A549 (cell line): ENCODE measurements around the gene INSM2. TPM values are rescaled to one million over a fixed set of nuclear protein-coding genes. Genes with fewer than 3 reads are reported as not detected.
A peak's percentile ranks its signal among the peaks of the same experiment; 100 is the strongest.

ENCODE experiments used
- ATAC-seq, 2 experiments: fragments of 200-7000 bp in 1 of 2; fragments of >200 bp in 1 of 2; cut with Nextera tagmentation in 1 of 2; cut with Tn5 transposase in 1 of 2; 3 replicates each; pipeline versions ENCODE4 v1.8.0 to v1.9.1; 2018 to 2020; ENCODE audit warnings: mild to moderate bottlenecking in 1 of 2, moderate library complexity in 1 of 2
- CTCF ChIA-PET: fragments of 300-600 bp; sonication (Branson Sonifier 250); formaldehyde crosslinking; extraction: SDS; loops from one replicate; lab custom pipeline; 2021; ENCODE audit warnings: antibody characterized with exemption, inconsistent platforms; lab: Yijun Ruan, JAX
- POLR2A ChIA-PET: fragments of 350-600 bp; formaldehyde crosslinking; extraction: SDS; loops from one replicate; lab custom pipeline; 2021; ENCODE audit warnings: antibody characterized with exemption, inconsistent platforms; lab: Yijun Ruan, JAX
- DNase-seq, 2 experiments: peaks; one replicate each; pipeline versions ENCODE4 v3.0.0 to v3.0.0-alpha.2; 2011 to 2016; ENCODE audit warnings: low read depth in 1 of 2, low spot score in 1 of 2
- FAIRE-seq: peaks from 2 replicates; lab custom pipeline; 2011; peaks lifted over from hg19 to GRCh38; lab: Jason Lieb, UNC
- H3K27ac ChIP-seq, 2 experiments: fragments of >200 bp; sonication (Bioruptor Twin); formaldehyde crosslinking; 3 replicates each; pipeline ENCODE4 v1.5.1; 2016 to 2017
- H3K4me1 ChIP-seq: fragments of >200 bp; sonication (Bioruptor Twin); formaldehyde crosslinking; 3 replicates; pipeline ENCODE4 v1.6.1; 2016
- H3K4me2 ChIP-seq: fragments of >200 bp; sonication (Bioruptor Twin); formaldehyde crosslinking; 3 replicates; pipeline ENCODE4 v1.6.1; 2016
- H3K4me3 ChIP-seq: fragments of >200 bp; sonication (Bioruptor Twin); formaldehyde crosslinking; 3 replicates; pipeline ENCODE4 v1.5.1; 2016
- H3K9me3 ChIP-seq: fragments of >200 bp; sonication (Bioruptor Twin); formaldehyde crosslinking; 3 replicates; pipeline ENCODE4 v1.6.1; 2016
- BCL3 ChIP-seq: fragments of >200 bp; sonication (Bioruptor Twin); formaldehyde crosslinking; IDR thresholded peaks from 3 replicates; pipeline ENCODE4 v1.6.1; 2016
- CHD4 ChIP-seq: fragments of 200-600 bp; sonication (generic); IDR thresholded peaks from 2 replicates; pipeline ENCODE4 v1.6.1; 2016; ENCODE audit warnings: antibody characterized with exemption, mild to moderate bottlenecking, borderline replicate concordance
- E2F6 ChIP-seq: IDR thresholded peaks from 2 replicates; pipeline ENCODE4 v1.6.1; 2012; ENCODE audit warnings: low read depth, borderline replicate concordance
- EHF ChIP-seq: fragments of 250-450 bp; sonication (Bioruptor Pico); IDR thresholded peaks from 2 replicates; pipeline ENCODE4 v1.5.0; 2020; ENCODE audit warnings: mild to moderate bottlenecking
- ESRRA ChIP-seq: fragments of 150-350 bp; IDR thresholded peaks from 2 replicates; pipeline ENCODE4 v1.6.1; 2014; ENCODE audit warnings: mild to moderate bottlenecking, low read length, borderline replicate concordance
- FOSB ChIP-seq: fragments of 250-450 bp; sonication (Bioruptor Pico); IDR thresholded peaks from 2 replicates; pipeline ENCODE4 v1.5.0; 2020; ENCODE audit warnings: mild to moderate bottlenecking, moderate library complexity
- HMGXB4 ChIP-seq: fragments of 250-450 bp; sonication (Bioruptor Pico); IDR thresholded peaks from 2 replicates; pipeline ENCODE4 v1.5.0; 2021; ENCODE audit warnings: mild to moderate bottlenecking, moderate library complexity, borderline replicate concordance
- KDM5A ChIP-seq: fragments of 200-600 bp; sonication (generic); IDR thresholded peaks from 2 replicates; pipeline ENCODE4 v1.6.1; 2016; ENCODE audit warnings: antibody characterized with exemption, mild to moderate bottlenecking
- MAX ChIP-seq: IDR thresholded peaks from 2 replicates; pipeline ENCODE4 v1.6.1; 2012
- PHF8 ChIP-seq: fragments of 200-600 bp; sonication (generic); IDR thresholded peaks from 2 replicates; pipeline ENCODE4 v1.6.1; 2016; ENCODE audit warnings: low read depth, mild to moderate bottlenecking, antibody characterized with exemption, moderate library complexity, borderline replicate concordance
- RAD21 ChIP-seq, 2 experiments: fragments of >200 bp in 1 of 2; sonication (Bioruptor Twin) in 1 of 2; formaldehyde crosslinking in 1 of 2; IDR thresholded peaks in 1 of 2; conservative IDR thresholded peaks in 1 of 2; 2 replicates in 1 of 2; 3 replicates in 1 of 2; pipeline ENCODE4 v1.6.1; 2012 to 2018; ENCODE audit warnings: inconsistent platforms in 1 of 2
- RARB ChIP-seq: fragments of 250-450 bp; sonication (Bioruptor Pico); IDR thresholded peaks from 2 replicates; pipeline ENCODE4 v1.8.0; 2021; ENCODE audit warnings: mild to moderate bottlenecking, moderate library complexity
- RCOR1 ChIP-seq: fragments of 150-350 bp; IDR thresholded peaks from 2 replicates; pipeline ENCODE4 v1.6.1; 2014; ENCODE audit warnings: antibody characterized with exemption, low read length, low read depth
- SMC3 ChIP-seq: fragments of >200 bp; sonication (Bioruptor Twin); formaldehyde crosslinking; IDR thresholded peaks from 3 replicates; pipeline ENCODE4 v1.6.1; 2018; ENCODE audit warnings: inconsistent platforms
- TP53 ChIP-seq: fragments of 250-450 bp; sonication (Bioruptor Pico); IDR thresholded peaks from 2 replicates; pipeline ENCODE4 v1.5.0; 2021; ENCODE audit warnings: mild to moderate bottlenecking, moderate library complexity
- ZC3H11A ChIP-seq: fragments of 450-650 bp; IDR thresholded peaks from 2 replicates; pipeline ENCODE4 v1.6.1; 2014; ENCODE audit warnings: antibody characterized with exemption, mild to moderate bottlenecking
- WGBS: methylation state at CpG from one replicate; pipeline ENCODE4 v1.1.6; 2017; ENCODE audit errors: missing lambda C conversion rate; 5-methylcytosine and 5-hydroxymethylcytosine counted together
- polyA minus RNA-seq: library from RNA; depleted of rRNA, polyadenylated mRNA; stranded (reverse); fragments of >200 nt; gene quantifications from 2 replicates; pipeline ENCODE4 v1.2.3, GENCODE V29; 2011; rRNA and poly(A)+ RNA removed
- polyA plus RNA-seq, 4 experiments: library from polyadenylated mRNA; depleted of rRNA in 3 of 4; stranded (reverse); fragments of >200 nt; fragmentation: RNase III in 1 of 4; extraction: RNeasy Plus Mini Kit Qiagen cat#74134 plus additional on column Dnase treatment in 1 of 4; gene quantifications; 2 replicates in 3 of 4; 3 replicates in 1 of 4; pipeline ENCODE4 v1.2.3, GENCODE V29; 2011 to 2017
- TF ChIP-seq, protein P1 (sequence below): fragments of 250-450 bp; sonication (Bioruptor Pico); IDR thresholded peaks from 2 replicates; pipeline ENCODE4 v1.5.0; 2020; ENCODE audit warnings: low read depth, mild to moderate bottlenecking, moderate library complexity

The INSM2 gene, protein sequence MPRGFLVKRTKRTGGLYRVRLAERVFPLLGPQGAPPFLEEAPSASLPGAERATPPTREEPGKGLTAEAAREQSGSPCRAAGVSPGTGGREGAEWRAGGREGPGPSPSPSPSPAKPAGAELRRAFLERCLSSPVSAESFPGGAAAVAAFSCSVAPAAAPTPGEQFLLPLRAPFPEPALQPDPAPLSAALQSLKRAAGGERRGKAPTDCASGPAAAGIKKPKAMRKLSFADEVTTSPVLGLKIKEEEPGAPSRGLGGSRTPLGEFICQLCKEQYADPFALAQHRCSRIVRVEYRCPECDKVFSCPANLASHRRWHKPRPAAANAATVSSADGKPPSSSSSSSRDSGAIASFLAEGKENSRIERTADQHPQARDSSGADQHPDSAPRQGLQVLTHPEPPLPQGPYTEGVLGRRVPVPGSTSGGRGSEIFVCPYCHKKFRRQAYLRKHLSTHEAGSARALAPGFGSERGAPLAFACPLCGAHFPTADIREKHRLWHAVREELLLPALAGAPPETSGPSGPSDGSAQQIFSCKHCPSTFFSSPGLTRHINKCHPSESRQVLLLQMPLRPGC
- not detected in 2 replicates for polyA plus RNA-seq (2011; rRNA removed)
- 0.01 TPM in 1 of 2 replicates, not detected in the other for polyA plus RNA-seq (2012; cell fraction: cytosol; rRNA removed)
- polyA plus RNA-seq (2012; cell fraction: nucleus; rRNA removed), result 0.04 and 0.07 TPM in 2 replicates
- not detected in 3 replicates for polyA plus RNA-seq (2017; fragmentation: RNase III; extraction: RNeasy Plus Mini Kit Qiagen cat#74134 plus additional on column Dnase treatment)
- not detected in 2 replicates for polyA minus RNA-seq

GRCh38 chr14:35533357-35534207 lies at the start of gene INSM2:
Gene INSM2, plus strand, starts transcription at chr14:35534164. Its CDS starts 89 bp downstream, at chr14:35534253.
- peak; percentile 60 to 73 for DNase-seq

GRCh38 chr14:35492569-35493014 lies 41.4 kb upstream of the INSM2 start:
- no peak overlapping the region for H3K4me2 ChIP-seq
- FAIRE-seq, result no peak
- no peak for ATAC-seq
- no peaks in the 10 kb centered on the region for H3K4me1 ChIP-seq
- H3K27ac ChIP-seq, result no peak overlapping the region
- H3K9me3 ChIP-seq, result peaks cover 6% of the 10 kb centered on the region; the same call in 2 of the 3 replicates
- H3K4me3 ChIP-seq, result no peak overlapping the region
- ChIA-PET CTCF (no interaction called here), POLR2A (no interaction called here)
- DNase-seq, result no peak
- no peak for TF ChIP-seq PHF8
- no peak for TF ChIP-seq EHF
- TF ChIP-seq RAD21 (conservative IDR thresholded peaks at IDR 0.05 in 1 of 2, IDR thresholded peaks at IDR 0.05 in 1 of 2), result no peak
- no peak for TF ChIP-seq E2F6
- TF ChIP-seq ZC3H11A, result no peak
- TF ChIP-seq CHD4, result no peak
- no peak for TF ChIP-seq RCOR1
- TF ChIP-seq TP53 (CRISPR knock-in tag), result no peak
- TF ChIP-seq, protein P1, sequence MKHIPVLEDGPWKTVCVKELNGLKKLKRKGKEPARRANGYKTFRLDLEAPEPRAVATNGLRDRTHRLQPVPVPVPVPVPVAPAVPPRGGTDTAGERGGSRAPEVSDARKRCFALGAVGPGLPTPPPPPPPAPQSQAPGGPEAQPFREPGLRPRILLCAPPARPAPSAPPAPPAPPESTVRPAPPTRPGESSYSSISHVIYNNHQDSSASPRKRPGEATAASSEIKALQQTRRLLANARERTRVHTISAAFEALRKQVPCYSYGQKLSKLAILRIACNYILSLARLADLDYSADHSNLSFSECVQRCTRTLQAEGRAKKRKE (CRISPR knock-in tag), result no peak
- TF ChIP-seq KDM5A, result no peak
- TF ChIP-seq FOSB (CRISPR knock-in tag), result no peak
- TF ChIP-seq BCL3, result no peak
- TF ChIP-seq HMGXB4 (CRISPR knock-in tag), result no peak
- no peak for TF ChIP-seq SMC3
- TF ChIP-seq ESRRA, result no peak

More at GRCh38 chr14:35533357-35534207, at the start of gene INSM2:
- peak within 1 kb of the TSS; percentile 96 for H3K4me2 ChIP-seq
- H3K27ac ChIP-seq, result peak within 1 kb of the TSS in 1 of 2 experiments; percentile 9; a peak in 2 of 6 replicates
- peaks cover 6% of the 10 kb centered on the region; the same call in 2 of the 3 replicates for H3K4me1 ChIP-seq
- POLR2A ChIA-PET, result interaction anchor here (0.6 kb wide), 1 partner anchor 800 kb away, joined by 3 read pairs; no protein-coding TSS in a partner anchor
- no peak for TF ChIP-seq RARB (CRISPR knock-in tag)
- peak; percentile 63 for TF ChIP-seq MAX
- TF ChIP-seq, all 56 proteins: peak for 1
- peak within 1 kb of the TSS; percentile 61 for H3K4me3 ChIP-seq
- FAIRE-seq, result no peak
- CTCF ChIA-PET, result interaction anchor here (1.1 to 1.2 kb wide), 2 partner anchors 94 to 111 kb away, joined by 3 read pairs; no protein-coding TSS in a partner anchor
- 2% methylated on average over 28 of the region's 100 CpGs for WGBS
- H3K9me3 ChIP-seq, result no peaks in the 10 kb centered on the region
- peak; percentile 87 to 95 for ATAC-seq
